ENCODE measurements around the gene C5orf58.

The C5orf58 gene

DNA sequence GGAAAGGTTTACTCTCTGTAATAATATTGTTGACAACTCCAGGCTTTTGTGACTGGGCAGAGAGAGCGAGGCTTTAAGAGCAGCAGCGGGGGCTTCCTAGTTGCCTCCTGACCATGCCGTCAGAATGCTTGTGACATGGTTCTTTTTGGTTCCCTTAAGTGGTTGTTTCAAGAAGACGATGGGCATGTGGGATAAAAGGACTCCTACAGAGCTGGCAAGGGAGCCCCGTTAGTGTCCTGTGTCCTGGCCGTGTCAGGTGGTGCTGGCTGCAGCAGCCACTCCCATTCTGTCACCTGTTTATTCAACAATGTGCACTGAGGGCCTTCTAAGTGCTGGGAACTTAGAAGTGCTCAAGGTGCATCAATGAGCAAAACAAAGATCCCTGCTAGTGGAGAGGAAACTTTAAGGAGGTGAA, 45.1 kb downstream of the C5orf58 start:
- no peak overlapping the region for H3K4me3 ChIP-seq (replicated peaks; ENCODE audit: low read depth, low read length)
- DNase-seq (ENCODE audit: extremely low read depth, low read depth) = no peak
- TF ChIP-seq, protein P1, sequence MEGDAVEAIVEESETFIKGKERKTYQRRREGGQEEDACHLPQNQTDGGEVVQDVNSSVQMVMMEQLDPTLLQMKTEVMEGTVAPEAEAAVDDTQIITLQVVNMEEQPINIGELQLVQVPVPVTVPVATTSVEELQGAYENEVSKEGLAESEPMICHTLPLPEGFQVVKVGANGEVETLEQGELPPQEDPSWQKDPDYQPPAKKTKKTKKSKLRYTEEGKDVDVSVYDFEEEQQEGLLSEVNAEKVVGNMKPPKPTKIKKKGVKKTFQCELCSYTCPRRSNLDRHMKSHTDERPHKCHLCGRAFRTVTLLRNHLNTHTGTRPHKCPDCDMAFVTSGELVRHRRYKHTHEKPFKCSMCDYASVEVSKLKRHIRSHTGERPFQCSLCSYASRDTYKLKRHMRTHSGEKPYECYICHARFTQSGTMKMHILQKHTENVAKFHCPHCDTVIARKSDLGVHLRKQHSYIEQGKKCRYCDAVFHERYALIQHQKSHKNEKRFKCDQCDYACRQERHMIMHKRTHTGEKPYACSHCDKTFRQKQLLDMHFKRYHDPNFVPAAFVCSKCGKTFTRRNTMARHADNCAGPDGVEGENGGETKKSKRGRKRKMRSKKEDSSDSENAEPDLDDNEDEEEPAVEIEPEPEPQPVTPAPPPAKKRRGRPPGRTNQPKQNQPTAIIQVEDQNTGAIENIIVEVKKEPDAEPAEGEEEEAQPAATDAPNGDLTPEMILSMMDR (IDR thresholded peaks at IDR 0.05; ENCODE audit: low read depth, low read length, missing control alignments) = no peak

DNA sequence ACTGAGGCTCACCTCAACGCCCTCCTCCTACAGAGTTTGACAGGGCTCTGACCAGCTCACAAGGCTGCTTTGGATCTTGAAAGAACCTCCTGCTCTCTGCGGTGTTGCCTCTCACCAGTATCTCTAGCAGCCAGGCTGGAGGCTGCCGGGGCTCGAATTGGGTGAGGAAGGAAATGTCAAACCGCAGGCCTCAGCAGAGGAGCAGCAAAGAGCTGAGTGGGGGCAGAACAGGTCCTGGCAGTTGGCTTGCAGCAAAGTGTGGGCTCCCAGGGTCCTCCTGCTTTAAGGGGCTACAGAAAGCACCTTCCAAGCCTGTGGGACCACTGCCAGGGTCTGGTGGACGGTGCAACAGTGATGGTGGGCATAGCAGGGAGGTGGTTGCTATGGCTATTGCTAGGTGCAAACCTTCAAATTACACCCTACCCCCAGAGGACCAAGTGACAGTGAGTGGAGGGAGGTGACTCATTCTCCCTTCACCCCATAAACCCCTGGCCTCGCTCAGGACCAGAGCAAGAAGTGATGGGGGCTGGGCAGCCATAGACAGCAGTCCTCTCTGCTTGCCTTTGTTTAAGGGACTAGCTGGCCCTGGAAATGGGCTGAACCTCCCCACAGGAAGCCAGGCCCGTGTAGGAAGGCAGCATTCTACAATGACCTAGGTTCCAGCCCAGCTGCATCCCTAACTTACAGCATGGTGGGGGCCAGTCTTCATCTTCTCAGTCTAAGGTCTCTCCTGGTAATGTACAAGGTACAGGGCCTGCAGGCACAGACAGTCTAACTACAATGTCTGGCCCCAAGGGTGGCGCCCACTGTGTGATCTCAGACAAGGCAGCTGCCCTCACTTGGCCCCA, 46.0 kb downstream of the C5orf58 start:
- no peak for DNase-seq (ENCODE audit: extremely low read depth, low read depth)
- H3K4me3 ChIP-seq (replicated peaks; ENCODE audit: low read depth, low read length) = no peak overlapping the region
- TF ChIP-seq, protein P1 (IDR thresholded peaks at IDR 0.05; ENCODE audit: low read depth, low read length, missing control alignments) = no peak

DNA sequence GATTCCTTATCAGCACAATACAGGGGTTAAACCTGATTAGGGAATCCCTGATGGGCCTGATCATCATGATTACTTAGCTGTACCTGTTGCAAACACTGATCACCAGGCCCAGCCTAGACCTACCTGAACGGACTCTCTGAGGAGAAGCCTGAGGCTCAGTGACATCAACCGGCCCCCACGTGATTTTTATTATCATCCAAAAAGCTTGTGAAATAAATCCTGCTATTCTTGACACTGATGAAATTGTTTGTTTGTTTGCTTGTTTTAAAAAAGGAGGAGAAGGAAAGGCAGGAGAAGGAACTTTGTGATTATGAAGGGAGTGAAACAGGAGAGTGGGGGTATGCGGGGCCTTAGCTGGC, 46.7 kb downstream of the C5orf58 start:
- no peak for DNase-seq (ENCODE audit: extremely low read depth, low read depth)
- TF ChIP-seq, protein P1 (IDR thresholded peaks at IDR 0.05; ENCODE audit: low read depth, low read length, missing control alignments) = no peak
- H3K4me3 ChIP-seq (replicated peaks; ENCODE audit: low read depth, low read length) = no peak overlapping the region

DNA sequence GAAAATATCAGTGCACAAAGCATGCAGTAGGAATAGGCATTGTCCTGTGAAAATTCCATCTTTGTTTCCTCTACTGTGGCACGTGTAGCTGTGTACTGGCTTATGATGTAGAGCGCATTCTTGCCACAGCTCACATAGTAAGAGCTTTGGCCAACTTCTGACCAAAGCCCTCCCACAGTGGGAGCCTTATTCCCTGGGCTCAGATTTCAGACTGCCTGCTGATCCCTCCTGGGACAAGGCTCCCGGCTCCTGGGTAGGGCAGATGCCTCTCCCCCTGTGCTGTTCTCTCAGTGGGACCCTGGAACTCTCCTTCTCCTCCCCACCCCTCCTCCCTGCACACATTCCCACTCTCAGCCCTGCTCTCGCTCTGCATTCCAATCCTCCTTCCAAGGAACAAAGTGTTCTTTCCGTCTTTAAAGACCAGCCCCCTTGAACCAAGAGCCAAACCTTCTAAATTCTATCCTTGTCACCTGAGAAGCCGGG, 47.3 kb downstream of the C5orf58 start:
- TF ChIP-seq, protein P1 (IDR thresholded peaks at IDR 0.05; ENCODE audit: low read depth, low read length, missing control alignments) = no peak
- DNase-seq (ENCODE audit: extremely low read depth, low read depth) = no peak
- H3K4me3 ChIP-seq (replicated peaks; ENCODE audit: low read depth, low read length) = no peak overlapping the region

DNA sequence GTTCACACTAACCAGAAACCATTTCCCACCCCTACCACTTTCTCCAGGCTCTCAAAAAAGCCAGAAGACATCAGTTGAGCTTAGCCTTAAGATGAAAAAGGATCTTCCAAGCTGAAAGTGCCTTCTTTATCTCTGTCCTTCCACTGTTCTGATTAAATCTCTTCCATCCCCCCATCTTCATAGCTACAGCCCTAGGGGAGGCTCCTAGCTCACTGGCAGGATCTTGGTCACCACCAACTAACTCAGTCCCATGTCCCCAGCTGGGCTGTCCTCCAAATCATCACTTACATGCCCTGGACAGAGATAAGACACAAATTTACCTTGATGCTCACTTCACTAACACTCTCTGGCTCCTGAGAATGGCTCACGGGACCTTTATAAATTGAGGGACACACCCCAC, 50.5 kb downstream of the C5orf58 start:
- no peak for DNase-seq (ENCODE audit: extremely low read depth, low read depth)
- TF ChIP-seq, protein P1 (IDR thresholded peaks at IDR 0.05; ENCODE audit: low read depth, low read length, missing control alignments) = no peak
- no peak overlapping the region for H3K4me3 ChIP-seq (replicated peaks; ENCODE audit: low read depth, low read length)

DNA sequence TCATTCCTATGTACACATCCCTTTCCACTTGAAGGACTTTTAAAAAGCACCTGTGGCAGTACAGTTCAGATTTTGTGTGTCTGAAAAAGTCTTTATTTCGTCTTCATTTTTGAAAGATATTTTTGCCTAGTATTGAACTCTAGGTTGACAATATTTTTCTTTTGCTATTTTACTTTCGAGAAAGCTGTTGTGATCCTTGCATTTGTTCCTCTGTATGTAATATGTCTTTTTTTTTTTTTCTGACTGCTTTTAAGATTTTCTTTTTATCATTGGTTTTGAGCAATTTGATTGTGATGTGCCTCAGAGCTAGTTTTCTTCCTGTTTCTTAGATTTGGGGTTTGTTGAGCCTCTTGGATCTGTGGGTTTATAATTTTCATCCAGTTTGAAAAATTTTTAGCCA, 51.4 kb downstream of the C5orf58 start:
- no peak overlapping the region for H3K4me3 ChIP-seq (replicated peaks; ENCODE audit: low read depth, low read length)
- no peak for DNase-seq (ENCODE audit: extremely low read depth, low read depth)
- TF ChIP-seq, protein P1 (IDR thresholded peaks at IDR 0.05; ENCODE audit: low read depth, low read length, missing control alignments) = no peak

Data from HFF-Myc (cell line).